VCaP (cell line): Measurements from ENCODE around the gene GALM.

ENCODE experiments used
- H3K27ac ChIP-seq: fragments of 450-650 bp; 2 replicates; pipeline ENCODE4 v1.5.1; 2017
- CTCF ChIP-seq: fragments of 450-650 bp; conservative IDR thresholded peaks from 2 replicates; pipeline ENCODE4 v1.5.1; 2017; ENCODE audit warnings: mild to moderate bottlenecking, moderate library complexity

GALM gene

GRCh38 chr2:38720613-38721241 is 54.8 kb downstream of the GALM start:
- no peak for TF ChIP-seq CTCF
- no peak overlapping the region for H3K27ac ChIP-seq

DNA sequence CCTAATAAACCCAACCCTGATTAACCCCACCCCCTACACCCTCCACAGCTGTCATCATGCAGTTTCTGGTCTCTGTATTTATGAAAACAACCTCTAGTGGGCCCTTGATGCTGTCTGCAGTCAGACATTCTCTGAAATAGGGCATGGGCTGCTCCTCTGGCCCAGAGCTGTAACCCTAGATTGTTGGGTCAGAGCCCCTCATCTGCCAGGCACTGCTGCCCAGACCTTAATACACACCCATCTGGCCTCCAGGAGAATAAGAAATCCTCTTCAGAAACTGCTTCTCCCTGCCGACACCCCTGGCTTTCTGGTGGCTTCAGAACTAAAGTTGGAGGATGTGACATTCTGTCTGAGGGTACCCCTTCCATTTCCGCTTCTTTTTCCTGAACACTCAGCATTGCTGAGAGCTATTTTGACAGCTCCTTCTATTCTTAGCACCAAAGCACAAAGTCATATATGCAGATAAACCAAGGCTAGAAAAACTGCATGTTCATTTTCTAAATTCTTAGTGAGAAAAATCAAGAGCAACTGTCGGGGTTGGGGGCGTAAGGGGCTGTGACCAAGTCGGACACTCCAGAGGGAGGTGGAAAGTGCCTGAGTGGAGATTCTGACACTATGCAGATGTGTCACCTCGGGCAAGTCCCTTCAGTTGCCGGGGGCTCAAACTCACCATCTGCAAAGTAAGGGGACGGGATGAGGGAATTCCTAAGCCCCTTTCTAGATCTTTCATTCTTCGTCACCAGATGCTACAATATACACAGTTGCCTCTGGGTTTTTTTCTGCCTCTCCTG is 56.6 kb downstream of the GALM start:
- no peak for TF ChIP-seq CTCF
- H3K27ac ChIP-seq, result no peak overlapping the region

DNA sequence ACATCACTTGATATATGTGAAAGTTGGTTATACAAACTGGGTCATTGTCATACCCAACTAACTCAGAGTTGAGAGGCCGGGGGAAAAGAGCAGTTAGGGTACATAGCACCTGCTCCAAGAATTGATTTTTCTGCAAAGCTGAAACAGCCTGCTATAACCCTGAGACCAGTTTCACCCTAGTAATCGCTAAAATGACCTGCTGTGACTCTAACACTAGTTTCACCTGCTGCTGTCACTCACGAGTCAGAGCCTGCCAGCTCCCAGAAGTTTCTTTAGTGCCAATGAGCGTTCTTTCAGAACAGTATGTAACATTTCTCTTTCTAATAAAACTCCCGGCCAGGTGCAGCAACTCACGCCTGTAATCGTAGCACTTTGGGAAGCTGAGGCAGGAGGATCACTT is 57.3 kb downstream of the GALM start:
- no peak overlapping the region for H3K27ac ChIP-seq
- TF ChIP-seq CTCF, result no peak

DNA sequence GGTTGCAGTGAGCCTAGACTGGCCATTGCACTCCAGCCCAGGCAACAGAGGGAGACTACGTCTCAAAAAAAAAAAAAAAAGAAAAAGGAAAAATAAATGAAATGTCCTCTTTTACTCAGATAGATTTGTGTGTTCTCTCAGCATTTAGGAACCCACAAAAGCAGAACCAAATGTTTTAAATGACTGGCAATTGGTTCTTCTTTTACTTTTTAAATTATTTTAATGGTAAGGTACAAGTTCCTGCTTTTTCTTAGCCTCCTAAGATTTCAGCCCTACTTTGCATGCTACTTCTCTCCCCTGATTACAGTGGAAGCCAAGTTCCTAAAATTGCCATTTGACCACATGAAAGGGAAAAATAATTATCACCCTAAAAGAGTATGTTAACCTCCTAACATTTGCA is 61.7 kb downstream of the GALM start:
- TF ChIP-seq CTCF, result no peak

DNA sequence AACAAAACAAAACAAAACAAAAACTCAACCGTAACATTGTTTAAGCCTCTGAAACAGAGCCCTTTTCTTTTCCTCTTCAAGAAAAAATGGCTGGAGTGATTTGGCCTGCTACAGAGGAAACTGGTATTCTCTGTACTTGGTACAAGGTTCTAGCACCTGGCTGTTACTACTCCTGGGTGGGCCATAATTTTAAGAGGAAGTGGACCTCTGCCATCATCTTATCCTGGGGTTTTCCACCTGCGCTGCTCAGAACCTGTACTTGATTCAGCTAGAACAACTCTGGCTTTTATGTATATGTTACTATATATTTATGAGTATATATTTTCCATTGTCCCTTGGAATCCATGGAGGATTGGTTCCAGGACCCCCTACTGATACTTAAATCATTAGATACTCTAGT is 62.8 kb downstream of the GALM start:
- H3K27ac ChIP-seq, result no peak overlapping the region
- TF ChIP-seq CTCF, result no peak

More for the DNA sequence above, 61.7 kb downstream of the GALM start:
- no peak overlapping the region for H3K27ac ChIP-seq

GRCh38 chr2:38731090-38731489 is 65.2 kb downstream of the GALM start:
- TF ChIP-seq CTCF, result no peak
- no peak overlapping the region for H3K27ac ChIP-seq

DNA sequence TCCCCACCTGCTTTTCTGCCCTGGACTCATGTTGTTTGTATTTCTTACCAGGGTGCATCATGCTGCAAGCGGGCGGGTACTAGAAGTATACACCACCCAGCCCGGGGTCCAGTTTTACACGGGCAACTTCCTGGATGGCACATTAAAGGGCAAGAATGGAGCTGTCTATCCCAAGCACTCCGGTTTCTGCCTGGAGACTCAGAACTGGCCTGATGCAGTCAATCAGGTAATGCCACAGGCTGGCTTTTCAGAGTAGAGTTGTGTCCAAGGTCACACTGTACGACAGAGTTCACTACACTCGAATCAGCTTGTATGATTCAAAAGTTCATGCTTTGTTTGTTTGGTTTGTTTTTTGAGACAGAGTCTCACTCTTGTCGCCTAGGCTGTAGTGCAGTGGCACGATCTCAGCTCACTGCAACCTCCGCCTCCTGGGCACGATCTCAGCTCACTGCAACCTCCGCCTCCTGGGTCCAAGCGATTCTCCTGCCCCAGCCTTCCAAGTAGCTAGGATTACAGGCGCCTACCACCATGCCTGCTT is 65.8 kb downstream of the GALM start:
- no peak overlapping the region for H3K27ac ChIP-seq

More for the DNA sequence above, 65.8 kb downstream of the GALM start:
- TF ChIP-seq CTCF, result no peak
